GM12878 (cell line): ENCODE measurements around the gene NLN. TPM values are rescaled to one million over a fixed set of nuclear protein-coding genes. Genes with fewer than 3 reads are reported as not detected.

Source experiments
- ATAC-seq: fragments of 200-7000 bp; cut with Tn5 transposase; 3 replicates; pipeline ENCODE4 v1.9.1; 2020; ENCODE audit warnings: mild to moderate bottlenecking, moderate library complexity
- BruUV-seq: library from RNA; stranded (reverse); fragments of 400-500 nt; replicated peaks from 2 replicates; lab custom pipeline; 2021; lab: Mats Ljungman, UMichigan
- CTCF ChIA-PET: fragments of 300-600 bp; sonication (Branson Sonifier 250); formaldehyde crosslinking; extraction: SDS; loops from one replicate; lab custom pipeline; 2021; ENCODE audit warnings: inconsistent platforms; lab: Yijun Ruan, JAX
- POLR2A ChIA-PET: fragments of 350-600 bp; formaldehyde crosslinking; extraction: SDS; loops from one replicate; lab custom pipeline; 2021; ENCODE audit warnings: inconsistent platforms; lab: Charles Lee
- RAD21 ChIA-PET: fragments of 300-600 bp; sonication (Branson Sonifier 250); formaldehyde crosslinking; loops from one replicate; lab custom pipeline; 2023; ENCODE audit warnings: antibody characterized with exemption; ENCODE audit not compliant: unreplicated experiment; lab: Charles Lee
- SMC1A ChIA-PET: fragments of 300-600 bp; sonication (Branson Sonifier 250); formaldehyde crosslinking; loops from one replicate; lab custom pipeline; 2023; ENCODE audit not compliant: unreplicated experiment, uncharacterized antibody; lab: Charles Lee
- DNase-seq: peaks from one replicate; pipeline ENCODE4 v3.0.0-alpha.2; 2011; ENCODE audit warnings: low read depth, low spot score
- FAIRE-seq: peaks from 3 replicates; lab custom pipeline; 2011; peaks lifted over from hg19 to GRCh38; lab: Jason Lieb, UNC
- H2AFZ ChIP-seq: 2 replicates; pipeline ENCODE4 v1.6.0; 2011; ENCODE audit warnings: low read depth, low read length, control low read depth; ENCODE audit not compliant: control insufficient read depth
- H3K27ac ChIP-seq: 2 replicates; pipeline ENCODE4 v1.5.1; 2011; ENCODE audit warnings: control low read depth; ENCODE audit not compliant: control insufficient read depth, insufficient read depth
- H3K27me3 ChIP-seq, 2 experiments: replicated peaks in 1 of 2; 2 replicates each; pipeline versions ENCODE4 v1.6.0 to v1.6.1; 2011; ENCODE audit warnings: low read length in 1 of 2; ENCODE audit not compliant: control insufficient read depth in 2 of 2, insufficient read depth in 2 of 2
- H3K36me3 ChIP-seq, 2 experiments: 2 replicates each; pipeline ENCODE4 v1.5.1; 2011; ENCODE audit warnings: low read length in 1 of 2; ENCODE audit not compliant: control insufficient read depth in 2 of 2, insufficient read depth in 2 of 2
- H3K4me1 ChIP-seq: 2 replicates; pipeline ENCODE4 v1.6.1; 2011; ENCODE audit warnings: mild to moderate bottlenecking, low read length, moderate library complexity, mixed read lengths; ENCODE audit not compliant: control insufficient read depth, insufficient read depth
- H3K4me2 ChIP-seq: 2 replicates; pipeline ENCODE4 v1.6.0; 2011; ENCODE audit warnings: control low read depth; ENCODE audit not compliant: control insufficient read depth, insufficient read depth
- H3K4me3 ChIP-seq: fragments of 200-600 bp; sonication (generic); 2 replicates; pipeline ENCODE4 v1.5.1; 2016
- H3K79me2 ChIP-seq: 2 replicates; pipeline ENCODE4 v1.6.0; 2011; ENCODE audit warnings: low read length; ENCODE audit not compliant: control insufficient read depth, insufficient read depth
- H3K9ac ChIP-seq: 2 replicates; pipeline ENCODE4 v1.8.0; 2011; ENCODE audit warnings: low read length, control low read depth, mixed read lengths; ENCODE audit not compliant: control insufficient read depth, insufficient read depth
- H3K9me3 ChIP-seq: replicated peaks from 3 replicates; pipeline ENCODE4 v1.5.1; 2011; ENCODE audit warnings: mild to moderate bottlenecking, low read length; ENCODE audit not compliant: control insufficient read depth, insufficient read depth
- H4K20me1 ChIP-seq: 2 replicates; pipeline ENCODE4 v1.6.0; 2011; ENCODE audit not compliant: control insufficient read depth, insufficient read depth
- BHLHE40 ChIP-seq, 2 experiments: fragments of 450-650 bp in 1 of 2; IDR thresholded peaks; 2 replicates each; pipeline ENCODE4 v1.6.1; 2011 to 2017; ENCODE audit warnings: low read depth in 2 of 2, borderline replicate concordance in 1 of 2, improper control_type of control experiment in 1 of 2, low read length in 1 of 2, mild to moderate bottlenecking in 1 of 2
- BRCA1 ChIP-seq: IDR thresholded peaks from 2 replicates; pipeline ENCODE4 v1.6.1; 2011; ENCODE audit warnings: low read depth, low read length, improper control_type of control experiment
- CREB1 ChIP-seq: IDR thresholded peaks from 2 replicates; pipeline ENCODE4 v1.6.1; 2012; ENCODE audit warnings: low read depth, mild to moderate bottlenecking, inconsistent platforms
- CREM ChIP-seq: IDR thresholded peaks from 2 replicates; pipeline ENCODE4 v1.6.1; 2014; ENCODE audit warnings: antibody characterized with exemption, low read depth
- CTCF ChIP-seq, 3 experiments: IDR thresholded peaks in 2 of 3; conservative IDR thresholded peaks in 1 of 3; 2 replicates each; pipeline ENCODE4 v1.5.1; 2011; ENCODE audit warnings: low read depth in 3 of 3, low read length in 3 of 3, mild to moderate bottlenecking in 3 of 3, control low read depth in 2 of 3, moderate library complexity in 2 of 3, inconsistent platforms in 1 of 3, mixed read lengths in 1 of 3; ENCODE audit not compliant: control insufficient read depth in 2 of 3, insufficient read depth in 1 of 3; ENCODE audit errors: extremely low read depth in 1 of 3
- EP300 ChIP-seq, 2 experiments: fragments of 150-350 bp in 1 of 2; IDR thresholded peaks; 2 replicates each; pipeline ENCODE4 v1.6.1; 2011 to 2012; ENCODE audit warnings: low read depth in 2 of 2, low read length in 2 of 2, borderline replicate concordance in 1 of 2, improper control_type of control experiment in 1 of 2, inconsistent platforms in 1 of 2; ENCODE audit not compliant: control insufficient read depth in 1 of 2
- JUNB ChIP-seq: IDR thresholded peaks from 2 replicates; pipeline ENCODE4 v1.6.1; 2016; ENCODE audit warnings: antibody characterized with exemption, mild to moderate bottlenecking
- MTA2 ChIP-seq: fragments of 450-650 bp; IDR thresholded peaks from 2 replicates; pipeline ENCODE4 v1.6.1; 2016; ENCODE audit warnings: low read depth, mild to moderate bottlenecking, moderate library complexity
- MYC ChIP-seq: IDR thresholded peaks from 2 replicates; pipeline ENCODE4 v1.6.1; 2011; ENCODE audit warnings: mild to moderate bottlenecking, low read length, moderate library complexity, inconsistent platforms; ENCODE audit not compliant: insufficient read depth, insufficient replicate concordance, insufficient read length, severe bottlenecking
- RAD21 ChIP-seq: IDR thresholded peaks from 2 replicates; pipeline ENCODE4 v1.6.1; 2011; ENCODE audit warnings: mild to moderate bottlenecking, low read depth, low read length, moderate library complexity; ENCODE audit not compliant: insufficient read depth
- SMC3 ChIP-seq: IDR thresholded peaks from 2 replicates; pipeline ENCODE4 v1.6.1; 2011; ENCODE audit warnings: low read length, improper control_type of control experiment, borderline replicate concordance
- STAT1 ChIP-seq: fragments of 450-650 bp; conservative IDR thresholded peaks from 2 replicates; pipeline ENCODE4 v1.6.1; 2014; ENCODE audit warnings: antibody characterized with exemption, mild to moderate bottlenecking
- TCF7 ChIP-seq: IDR thresholded peaks from 2 replicates; pipeline ENCODE4 v1.6.1; 2014; ENCODE audit warnings: antibody characterized with exemption, borderline replicate concordance
- ZNF592 ChIP-seq: fragments of 450-650 bp; IDR thresholded peaks from 2 replicates; pipeline ENCODE4 v1.6.1; 2017; ENCODE audit warnings: mild to moderate bottlenecking, moderate library complexity
- WGBS: methylation state at CpG from one replicate; pipeline ENCODE4 v1.1.6; 2016; ENCODE audit warnings: low lambda C conversion rate; ENCODE audit not compliant: insufficient replicate concordance, insufficient coverage; ENCODE audit errors: missing lambda C conversion rate; 5-methylcytosine and 5-hydroxymethylcytosine counted together
- in situ Hi-C: fragments of 300-500 bp; cut with MboI; formaldehyde crosslinking; loops from 9 replicates; pipeline ENCODE4 v1.14.3; 2018; ENCODE audit warnings: mixed read lengths
- intact Hi-C: fragments of 100-400 bp; cut with micrococcal nuclease; formaldehyde crosslinking; loops from one replicate; pipeline ENCODE4 v1.14.2; 2022; ENCODE audit not compliant: unreplicated experiment
- polyA plus RNA-seq, 11 experiments: library from polyadenylated mRNA; depleted of rRNA in 4 of 11; unstranded in 6 of 11; stranded (reverse) in 5 of 11; fragments of >200 nt; fragmentation: Nextera tagmentation in 4 of 11; fragmentation: Illumina TruSeq in 1 of 11; extraction: Ambion mirVana in 4 of 11; extraction: Trizol in 1 of 11; gene quantifications; 1 replicate in 1 of 11; 2 replicates in 10 of 11; pipeline versions ENCODE4 v1.2.1 to v1.2.3, GENCODE V29; 2011 to 2016; ENCODE audit warnings: inconsistent platforms in 2 of 11, missing spikeins in 2 of 11, low read depth in 1 of 11
- total RNA-seq, 4 experiments: library from RNA; depleted of rRNA in 3 of 4; stranded (reverse); fragments of >200 nt in 3 of 4; fragmentation: Illumina TruSeq in 1 of 4; extraction: Trizol in 1 of 4; gene quantifications; 2 replicates each; pipeline versions ENCODE4 v1.2.1 to v1.2.3, GENCODE V29; 2013 to 2021

The NLN gene
- total and polyA plus RNA-seq, 10 of the 15 experiments (the other 5 are each of a cell fraction or from before 2014, with no cell fraction given) = 6.8 to 56.9 (median 33.3) TPM

DNA sequence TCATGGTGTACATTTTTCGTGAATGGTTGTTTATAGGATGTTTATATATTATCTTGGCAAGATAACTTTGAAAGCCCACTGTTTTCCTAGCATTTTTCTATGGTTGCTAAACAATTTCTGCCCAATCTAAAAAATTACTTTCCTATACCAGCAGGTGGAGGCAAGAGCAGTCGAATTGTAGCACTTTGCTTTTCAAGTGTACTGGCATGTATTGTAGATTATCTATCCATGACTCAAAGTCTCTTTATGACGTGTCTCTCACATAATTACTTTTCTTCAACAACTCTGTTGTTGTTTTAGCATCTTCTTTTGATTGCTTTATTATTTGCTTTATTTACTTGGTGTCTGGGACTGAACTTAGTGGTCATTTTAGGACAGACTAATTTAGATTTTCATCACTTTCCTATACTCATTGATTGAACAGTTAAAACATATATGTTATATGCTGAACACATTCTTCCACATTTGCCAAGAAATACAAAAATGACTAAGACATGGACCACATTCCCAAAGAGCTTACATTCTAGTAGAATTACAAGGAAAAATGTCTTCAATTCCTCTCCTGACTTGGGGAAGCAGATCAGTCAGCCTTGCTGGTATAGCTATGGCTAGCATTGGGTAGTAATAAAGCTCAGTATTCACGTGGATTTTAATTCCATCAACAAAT is 20.7 kb downstream of the NLN start:
- no peaks in the 10 kb centered on the region for H4K20me1 ChIP-seq
- H3K27ac ChIP-seq = no peak overlapping the region
- H3K79me2 ChIP-seq = peaks cover 1% of the 10 kb centered on the region; the same call in 1 of the 2 replicates
- BruUV-seq = no TSS peak
- H3K36me3 ChIP-seq = peaks cover 0 to 1% of the 10 kb centered on the region in 2 experiments; a peak in 1 of 4 replicates
- no peaks in the 10 kb centered on the region; the same call in 1 of the 2 replicates for H3K4me1 ChIP-seq
- RAD21 ChIA-PET = interaction anchor here (0.6 to 1.5 kb wide), 7 partner anchors 20 to 428 kb away, joined by 3 to 4 read pairs (median 3); no protein-coding TSS in a partner anchor
- DNase-seq (peak; percentile 21), ATAC-seq (peak; percentile 95), FAIRE-seq (peak; percentile 75)
- H2AFZ ChIP-seq = no peak overlapping the region
- H3K4me2 ChIP-seq = no peak overlapping the region
- H3K9ac ChIP-seq = no peak overlapping the region
- H3K4me3 ChIP-seq = no peak overlapping the region
- WGBS = 13% methylated on average over 4 of the region's 4 CpGs
- H3K9me3 ChIP-seq = no peaks in the 10 kb centered on the region; the same call in 2 of the 3 replicates
- CTCF ChIA-PET = interaction anchor here (0.7 to 4.5 kb wide), 29 partner anchors 8 to 1014 kb away, joined by 3 to 20 read pairs (median 3); no protein-coding TSS in a partner anchor
- no peaks in the 10 kb centered on the region for H3K27me3 ChIP-seq
- POLR2A ChIA-PET = no interaction called here
- SMC1A ChIA-PET = interaction anchor here (0.6 to 1.7 kb wide), 20 partner anchors 9 to 563 kb away, joined by 3 to 6 read pairs (median 3); partner anchors contain the start of gene ERBIN
- intact Hi-C loops (loop anchor here (5.0 to 10.0 kb wide), 3 partner anchors 185 to 405 kb away; partner anchors contain the start of gene ERBIN), in situ Hi-C loops (no loop called here)
- no peak for TF ChIP-seq MYC
- peak; percentile 63 to 74 (median 65) for TF ChIP-seq CTCF (IDR thresholded peaks at IDR 0.05 in 2 of 3, conservative IDR thresholded peaks at IDR 0.05 in 1 of 3; ENCODE audit: control insufficient read depth in 2 of 3, extremely low read depth in 1 of 3, insufficient read depth in 1 of 3, low read depth in 3 of 3, low read length in 3 of 3)
- peak; percentile 67 for TF ChIP-seq SMC3
- TF ChIP-seq CREB1 = peak; percentile 63
- TF ChIP-seq EP300 (IDR thresholded peaks at IDR 0.05; ENCODE audit: borderline replicate concordance in 1 of 2, control insufficient read depth in 1 of 2, low read depth in 2 of 2, low read length in 2 of 2) = no peak; a peak in 1 of 4 replicates
- TF ChIP-seq TCF7 = 0 out of 2 replicates have a peak, but pooled peaks have one; percentile 32
- 0 out of 2 replicates have a peak, but pooled peaks have one; percentile 28 for TF ChIP-seq ZNF592
- peak; percentile 34; the same call in 1 of the 2 replicates for TF ChIP-seq MTA2
- TF ChIP-seq CREM = peak; percentile 54; the same call in 1 of the 2 replicates
- no peak for TF ChIP-seq STAT1
- peak; percentile 87 for TF ChIP-seq RAD21
- TF ChIP-seq BRCA1 = no peak
- TF ChIP-seq JUNB = peak; percentile 88
- no peak for TF ChIP-seq BHLHE40 (IDR thresholded peaks at IDR 0.05; ENCODE audit: borderline replicate concordance in 1 of 2, low read depth in 2 of 2, low read length in 1 of 2)
